Breast epithelium (tissue), 3 donors: ENCODE measurements around the gene MITD1.

Source experiments
- CTCF ChIP-seq, 3 donors: fragments of 450-650 bp; IDR thresholded peaks; one replicate each; pipeline ENCODE4 v1.5.1; 2016 to 2017; ENCODE audit warnings: antibody characterized with exemption in 3 of 3, mild to moderate bottlenecking in 3 of 3, moderate library complexity in 3 of 3
- POLR2A ChIP-seq: fragments of 450-650 bp; IDR thresholded peaks from one replicate; pipeline ENCODE4 v1.6.1; 2016; ENCODE audit warnings: antibody characterized with exemption, mild to moderate bottlenecking, moderate library complexity
- POLR2AphosphoS5 ChIP-seq, 3 donors: sonication (generic); formaldehyde crosslinking; IDR thresholded peaks; one replicate each; pipeline ENCODE4 v1.6.1; 2017; ENCODE audit warnings: antibody characterized with exemption in 3 of 3

- TF ChIP-seq POLR2A, result no peak
- no peak for TF ChIP-seq CTCF (IDR thresholded peaks at IDR 0.05)
- no peak for TF ChIP-seq POLR2AphosphoS5 (IDR thresholded peaks at IDR 0.05)
These were observed 52.9 kb downstream of the MITD1 start for GRCh38 chr2:99127981-99128380.
